Fibroblast of mammary gland (primary cell): Measurements from ENCODE around the gene BEAN1.

Experiments used
- DNase-seq: peaks from one replicate; pipeline ENCODE4 v3.0.0-alpha.2; 2010; ENCODE audit warnings: low read depth
- H3K4me3 ChIP-seq: 2 replicates; pipeline ENCODE4 v1.5.1; 2011; ENCODE audit warnings: low read depth, mild to moderate bottlenecking, low read length, moderate library complexity; ENCODE audit not compliant: control insufficient read depth
- CTCF ChIP-seq: conservative IDR thresholded peaks from 2 replicates; pipeline ENCODE4 v1.5.1; 2011; ENCODE audit warnings: low read depth, low read length, inconsistent platforms; ENCODE audit not compliant: control insufficient read depth, insufficient read depth

The BEAN1 gene

DNA sequence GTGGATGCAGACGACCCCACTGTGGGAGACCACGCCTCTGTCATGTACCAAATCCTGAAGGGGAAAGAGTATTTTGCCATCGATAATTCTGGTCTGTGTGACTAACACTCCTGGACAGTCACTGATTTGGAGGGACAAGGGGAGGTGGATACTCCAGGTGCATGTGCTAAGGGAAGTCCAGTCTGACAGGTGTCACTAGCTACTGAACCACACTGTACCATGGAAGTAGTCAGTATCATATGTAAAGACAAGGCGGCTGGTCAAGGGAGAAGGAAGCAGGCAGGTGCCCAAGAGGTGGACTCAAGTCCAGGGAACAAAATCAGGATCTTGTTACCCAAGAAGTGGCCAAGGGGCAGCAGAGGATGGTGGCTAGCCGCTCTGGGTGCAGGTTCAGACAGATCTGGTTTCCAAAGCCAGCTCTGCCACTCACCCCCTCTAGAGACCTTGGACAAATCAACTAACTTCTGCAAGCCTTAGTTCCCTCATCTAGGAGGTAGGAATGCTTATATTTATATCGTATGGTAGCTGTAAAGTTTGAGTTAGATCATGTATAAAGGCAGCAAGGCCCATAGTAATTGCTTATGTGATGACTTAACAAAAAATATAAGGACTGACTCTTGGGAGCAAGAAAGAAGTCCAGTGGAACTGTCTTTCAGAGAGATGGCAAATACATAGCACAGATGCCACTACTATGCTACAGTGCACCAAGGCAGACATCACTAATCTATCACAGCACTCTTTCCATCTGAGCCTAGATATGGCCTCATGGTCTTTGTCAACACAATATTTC, 38.5 kb upstream of the BEAN1 start:
- H3K4me3 ChIP-seq = no peak overlapping the region
- no peak for DNase-seq
- no peak for TF ChIP-seq CTCF

DNA sequence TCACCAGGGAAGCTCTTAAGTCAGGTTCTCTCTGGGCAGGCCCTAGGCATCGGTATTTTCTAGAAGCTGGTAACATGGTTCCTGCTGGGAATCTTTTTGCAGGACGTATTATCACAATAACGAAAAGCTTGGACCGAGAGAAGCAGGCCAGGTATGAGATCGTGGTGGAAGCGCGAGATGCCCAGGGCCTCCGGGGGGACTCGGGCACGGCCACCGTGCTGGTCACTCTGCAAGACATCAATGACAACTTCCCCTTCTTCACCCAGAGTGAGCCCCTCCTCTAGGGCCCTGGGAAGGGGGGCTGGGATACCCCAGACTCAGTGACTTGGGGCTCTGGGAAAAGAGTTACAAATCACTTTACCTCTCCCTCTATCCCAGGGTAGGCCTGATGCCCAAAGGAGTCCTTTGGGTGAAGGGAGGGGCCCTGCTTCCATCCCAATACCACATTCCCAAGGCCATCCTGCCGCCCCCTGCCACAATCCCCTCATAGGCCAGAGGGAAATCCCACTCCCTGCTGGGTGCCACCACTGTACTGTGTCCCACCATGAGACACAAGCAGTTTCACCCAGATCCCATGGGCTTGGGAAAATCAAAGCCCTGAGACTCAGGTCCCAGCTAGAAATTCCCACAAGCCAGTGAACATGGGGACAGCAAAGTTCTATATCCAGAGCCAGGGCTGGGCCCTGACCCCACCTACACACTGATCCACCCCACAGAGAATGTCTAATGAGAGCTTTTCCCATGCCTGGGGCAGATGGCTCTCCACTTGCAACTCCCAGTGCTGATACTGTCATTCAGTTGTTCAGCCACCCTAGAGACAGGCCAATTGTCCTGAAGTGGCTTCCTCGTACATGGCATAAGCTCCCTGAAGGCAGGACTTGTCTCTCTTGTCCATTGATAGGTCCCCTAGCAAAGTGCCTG, 37.6 kb upstream of the BEAN1 start:
- H3K4me3 ChIP-seq = no peak overlapping the region
- no peak for DNase-seq
- no peak for TF ChIP-seq CTCF

GRCh38 chr16:66390346-66391108, 36.6 kb upstream of the BEAN1 start:
- H3K4me3 ChIP-seq = no peak overlapping the region
- no peak for TF ChIP-seq CTCF
- no peak for DNase-seq

DNA sequence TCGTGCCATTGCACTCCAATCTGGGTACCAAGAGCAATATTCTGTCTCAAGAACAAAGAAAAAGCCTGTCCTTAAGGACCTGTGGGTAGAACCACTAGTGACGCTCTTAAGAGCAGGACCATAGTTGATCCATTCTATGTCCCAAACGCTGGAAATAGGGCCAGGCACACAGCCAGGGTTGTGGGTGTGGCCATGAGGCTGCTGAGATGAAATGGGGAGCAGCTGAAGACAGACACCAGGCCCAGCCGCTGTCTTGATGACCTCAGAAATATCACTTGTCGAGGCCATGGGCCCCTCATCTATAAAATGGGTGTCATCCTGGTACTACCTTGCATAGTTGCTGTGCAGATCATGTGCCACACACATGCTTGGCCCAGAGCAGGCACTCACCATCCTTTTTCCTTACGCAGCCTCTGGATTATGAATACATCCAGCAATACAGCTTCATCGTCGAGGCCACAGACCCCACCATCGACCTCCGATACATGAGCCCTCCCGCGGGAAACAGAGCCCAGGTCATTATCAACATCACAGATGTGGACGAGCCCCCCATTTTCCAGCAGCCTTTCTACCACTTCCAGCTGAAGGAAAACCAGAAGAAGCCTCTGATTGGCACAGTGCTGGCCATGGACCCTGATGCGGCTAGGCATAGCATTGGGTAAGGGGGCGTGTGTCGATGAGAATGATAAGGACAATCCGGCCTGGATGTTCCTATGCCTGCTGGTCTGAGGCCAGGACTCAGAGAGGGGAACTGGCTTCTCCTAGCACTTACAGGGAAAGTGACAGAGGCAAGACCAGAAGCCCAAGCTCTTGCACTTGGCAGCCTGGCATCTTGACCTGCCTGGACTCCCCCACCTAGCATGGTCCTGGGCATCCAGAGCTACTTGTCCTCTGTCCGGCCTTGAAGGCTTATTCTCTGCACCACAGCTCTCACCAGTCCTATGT, 35.1 kb upstream of the BEAN1 start:
- H3K4me3 ChIP-seq = no peak overlapping the region
- no peak for DNase-seq
- no peak for TF ChIP-seq CTCF

DNA sequence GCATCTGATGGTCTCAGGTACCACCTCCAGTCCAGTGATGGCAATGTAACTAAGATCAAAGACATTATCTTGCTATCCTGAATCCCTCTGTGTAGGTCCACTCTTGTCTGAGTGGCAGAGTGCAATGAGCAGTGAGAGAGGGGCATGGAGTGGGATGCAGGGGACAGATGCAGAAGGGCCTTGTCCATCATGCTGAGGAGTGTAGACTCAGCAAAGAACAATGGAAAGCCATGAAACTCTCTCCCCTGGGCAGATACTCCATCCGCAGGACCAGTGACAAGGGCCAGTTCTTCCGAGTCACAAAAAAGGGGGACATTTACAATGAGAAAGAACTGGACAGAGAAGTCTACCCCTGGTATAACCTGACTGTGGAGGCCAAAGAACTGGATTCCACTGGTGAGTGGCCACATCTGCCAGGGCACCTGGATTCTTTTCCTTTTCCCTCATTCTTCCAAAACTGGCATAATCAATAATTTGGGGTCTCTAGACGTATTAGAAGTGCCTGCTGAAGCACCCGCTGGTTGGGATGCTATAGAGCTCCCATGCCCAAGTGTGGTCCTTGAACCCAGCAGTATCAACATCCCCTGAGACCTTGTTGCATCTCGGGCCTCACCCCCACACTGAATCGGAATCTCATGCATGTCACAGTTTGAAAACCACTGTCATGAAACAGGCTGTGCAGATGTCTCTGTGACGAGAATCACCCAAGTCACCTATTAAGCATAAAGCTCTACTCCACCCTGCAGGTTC, 31.1 kb upstream of the BEAN1 start:
- no peak for DNase-seq
- H3K4me3 ChIP-seq = no peak overlapping the region
- no peak for TF ChIP-seq CTCF
